ENCODE results near the gene SERPINE2.

- TF ChIP-seq POLR2AphosphoS5 (IDR thresholded peaks at IDR 0.05) (no peak), POLR2A (IDR thresholded peaks at IDR 0.05) (no peak)
These were observed 13.2 kb downstream of the SERPINE2 start for GRCh38 chr2:224025874-224026273.

Data from stomach (tissue), 4 donors.